Panc1 (cell line): ENCODE data around the gene C2orf80.

ENCODE experiments used
- CTCF ChIP-seq: fragments of 450-650 bp; IDR thresholded peaks from 2 replicates; pipeline ENCODE4 v1.5.1; 2017; ENCODE audit warnings: mild to moderate bottlenecking
- POLR2AphosphoS5 ChIP-seq: IDR thresholded peaks from 2 replicates; pipeline ENCODE4 v1.6.1; 2012; ENCODE audit warnings: mild to moderate bottlenecking, low read depth, low read length, moderate library complexity
- REST ChIP-seq, 2 experiments: IDR thresholded peaks; 2 replicates each; pipeline ENCODE4 v1.6.1; 2011 to 2012; ENCODE audit warnings: low read depth in 2 of 2, control low read depth in 1 of 2, low read length in 1 of 2, mild to moderate bottlenecking in 1 of 2, moderate library complexity in 1 of 2; ENCODE audit not compliant: insufficient read depth in 1 of 2
- TCF7L2 ChIP-seq: IDR thresholded peaks from 2 replicates; pipeline ENCODE4 v1.6.1; 2011; ENCODE audit warnings: mild to moderate bottlenecking, low read depth, low read length, inconsistent platforms

GRCh38 chr2:208129744-208130711 lies 59.8 kb downstream of the C2orf80 start, which contains the start of gene CRYGC:
- TF ChIP-seq CTCF (no peak), POLR2AphosphoS5 (no peak), TCF7L2 (no peak), REST (IDR thresholded peaks at IDR 0.05; ENCODE audit: insufficient read depth in 1 of 2, low read depth in 2 of 2, low read length in 1 of 2) (no peak)
